Measurements from ENCODE around the gene NTM.
"Not testable (repeated sequence)": the region's sequence is repeated elsewhere in the genome, so short reads cannot be mapped to it uniquely, and the experiment has no call there.

Gene NTM

DNA sequence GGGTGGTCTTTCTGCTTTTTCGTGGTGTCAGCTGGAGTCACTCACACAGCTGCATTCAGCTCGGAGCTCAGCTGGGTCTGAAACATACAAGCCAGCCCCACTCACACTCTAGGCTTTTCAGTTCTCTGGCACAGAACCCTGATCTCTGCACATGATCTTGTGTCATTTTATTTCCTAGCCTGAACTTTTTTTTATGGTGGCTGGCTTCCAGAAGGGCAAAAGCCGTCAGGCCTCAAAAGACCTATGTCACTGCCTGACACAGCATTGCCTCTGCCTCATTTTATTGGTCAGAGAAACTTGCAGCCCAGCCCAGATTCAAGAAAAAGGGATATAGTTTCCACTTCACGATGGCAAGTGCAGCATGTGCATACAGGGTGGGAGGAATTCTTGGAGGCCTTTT, 117.8 kb downstream of the NTM start:
- no peaks in the 10 kb centered on the region for H3K36me3 ChIP-seq (replicated peaks in 1 of 2; ENCODE audit: control insufficient read depth in 2 of 2, insufficient read depth in 2 of 2, low read length in 2 of 2)
- H2BK120ac ChIP-seq (ENCODE audit: low read depth, low read length): no peak overlapping the region
- H4K91ac ChIP-seq (ENCODE audit: low read depth, low read length, poor library complexity): no peak overlapping the region
- no peak overlapping the region for H3K27ac ChIP-seq (replicated peaks; ENCODE audit: low read length)
- no peak overlapping the region for H3K4me3 ChIP-seq (ENCODE audit: low read length in 2 of 2)
- no peak overlapping the region for H2BK5ac ChIP-seq (ENCODE audit: low read length)
- no peak overlapping the region for H2BK12ac ChIP-seq (ENCODE audit: low read length)
- no peak overlapping the region for H3K18ac ChIP-seq (ENCODE audit: low read length)
- H3K27me3 ChIP-seq (ENCODE audit: control insufficient read depth in 3 of 3, insufficient read depth in 3 of 3, low read depth in 1 of 3, low read length in 3 of 3): no peaks in the 10 kb centered on the region
- DNase-seq (ENCODE audit: low spot score): no peak
- H2AK5ac ChIP-seq (ENCODE audit: low read depth, low read length): no peak overlapping the region
- H3K14ac ChIP-seq (ENCODE audit: low read length): no peak overlapping the region
- WGBS, 2 donors (ENCODE audit: extremely low coverage in 2 of 2, insufficient read length in 2 of 2, insufficient replicate concordance in 1 of 2): no CpG with 5 or more reads among the region's 4 CpGs
- peaks cover 0 to 10% of the 10 kb centered on the region in 2 donors for H3K4me1 ChIP-seq (ENCODE audit: control insufficient read depth in 2 of 2, insufficient read depth in 1 of 2, low read depth in 1 of 2, low read length in 2 of 2)
- H3K79me1 ChIP-seq (ENCODE audit: low read depth, low read length): no peaks in the 10 kb centered on the region
- no peak overlapping the region for H3K9ac ChIP-seq (ENCODE audit: low read depth, low read length, poor library complexity)
- H2BK15ac ChIP-seq (ENCODE audit: low read length): no peak overlapping the region
- H2AFZ ChIP-seq (ENCODE audit: low read length): no peak overlapping the region
- no peaks in the 10 kb centered on the region for H3K9me3 ChIP-seq (replicated peaks in 1 of 2; ENCODE audit: control insufficient read depth in 2 of 2, insufficient read depth in 1 of 2, low read depth in 1 of 2, low read length in 2 of 2)
- H3K23ac ChIP-seq (ENCODE audit: low read depth, low read length, poor library complexity): no peak overlapping the region
- no peak overlapping the region for H3K4me2 ChIP-seq (ENCODE audit: insufficient read depth, low read length, poor library complexity, severe bottlenecking)
- H4K8ac ChIP-seq (ENCODE audit: low read depth, low read length): no peak overlapping the region
- no peak overlapping the region for H3K4ac ChIP-seq (ENCODE audit: low read length)

DNA sequence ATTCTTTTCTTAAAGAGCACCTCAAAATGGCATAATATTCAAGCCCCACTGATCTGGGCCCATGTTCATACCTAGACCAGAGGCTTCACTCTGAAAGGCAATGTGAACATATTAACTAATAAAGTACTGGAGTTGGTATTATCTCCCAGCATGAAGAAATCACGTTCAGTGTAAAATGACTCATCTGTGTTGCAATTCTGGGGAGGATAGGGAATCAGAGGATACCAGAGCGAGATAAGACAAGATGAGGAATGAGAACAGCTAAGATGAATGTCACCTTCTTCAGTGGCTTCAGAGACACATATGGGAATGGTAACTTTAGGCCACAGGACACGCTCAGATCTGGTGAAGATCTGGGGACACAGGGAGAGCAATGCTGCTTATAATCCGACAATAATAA, 121.1 kb downstream of the NTM start:
- no peak overlapping the region for H4K8ac ChIP-seq (ENCODE audit: low read depth, low read length)
- no peak overlapping the region for H3K4me2 ChIP-seq (ENCODE audit: insufficient read depth, low read length, poor library complexity, severe bottlenecking)

DNA sequence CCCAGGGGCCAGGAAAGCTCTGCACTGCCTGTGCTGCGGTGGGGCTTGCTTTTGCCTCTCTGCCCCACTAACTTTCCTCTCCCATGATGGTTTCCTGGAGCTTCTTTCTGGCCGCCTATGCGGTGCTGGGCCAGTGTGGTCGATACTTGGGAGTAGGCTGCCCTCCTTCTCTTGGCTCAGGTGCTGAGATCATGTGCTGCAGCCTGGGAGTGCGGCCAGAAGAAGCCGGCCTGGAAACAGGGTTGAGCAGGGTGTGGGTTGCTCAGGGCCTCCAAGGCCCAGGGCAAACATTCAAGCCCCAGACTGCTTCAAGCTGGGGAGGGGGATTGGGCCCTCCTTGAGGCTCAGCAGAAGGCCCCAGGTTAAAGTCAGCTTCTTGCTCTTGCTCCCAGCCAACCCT, 125.0 kb downstream of the NTM start:
- peak overlapping the region; percentile 17 for H3K18ac ChIP-seq (ENCODE audit: low read length)
- no peaks in the 10 kb centered on the region for H3K9me3 ChIP-seq (replicated peaks in 1 of 2; ENCODE audit: control insufficient read depth in 2 of 2, insufficient read depth in 1 of 2, low read depth in 1 of 2, low read length in 2 of 2)

More for the DNA sequence above, 121.1 kb downstream of the NTM start:
- Histone ChIP-seq H3K4me1 (ENCODE audit: control insufficient read depth in 2 of 2, insufficient read depth in 1 of 2, low read depth in 1 of 2, low read length in 2 of 2) (no peaks in the 10 kb centered on the region), H3K14ac (ENCODE audit: low read length) (no peak overlapping the region), H3K4ac (ENCODE audit: low read length) (no peak overlapping the region), H3K79me1 (ENCODE audit: low read depth, low read length) (no peaks in the 10 kb centered on the region), H3K9ac (ENCODE audit: low read depth, low read length, poor library complexity) (no peak overlapping the region), H3K9me3 (replicated peaks in 1 of 2; ENCODE audit: control insufficient read depth in 2 of 2, insufficient read depth in 1 of 2, low read depth in 1 of 2, low read length in 2 of 2) (no peaks in the 10 kb centered on the region), H3K23ac (ENCODE audit: low read depth, low read length, poor library complexity) (no peak overlapping the region), H2BK5ac (ENCODE audit: low read length) (no peak overlapping the region), H2BK12ac (ENCODE audit: low read length) (no peak overlapping the region), H3K4me3 (ENCODE audit: low read length in 2 of 2) (no peak overlapping the region), H2AK5ac (ENCODE audit: low read depth, low read length) (no peak overlapping the region), H3K27me3 (ENCODE audit: control insufficient read depth in 3 of 3, insufficient read depth in 3 of 3, low read depth in 1 of 3, low read length in 3 of 3) (no peaks in the 10 kb centered on the region), H3K36me3 (replicated peaks in 1 of 2; ENCODE audit: control insufficient read depth in 2 of 2, insufficient read depth in 2 of 2, low read length in 2 of 2) (no peaks in the 10 kb centered on the region), H2AFZ (ENCODE audit: low read length) (no peak overlapping the region), H3K18ac (ENCODE audit: low read length) (no peak overlapping the region), H2BK120ac (ENCODE audit: low read depth, low read length) (no peak overlapping the region), H3K27ac (replicated peaks; ENCODE audit: low read length) (no peak overlapping the region), H4K91ac (ENCODE audit: low read depth, low read length, poor library complexity) (no peak overlapping the region), H2BK15ac (ENCODE audit: low read length) (no peak overlapping the region)
- WGBS, 2 donors (ENCODE audit: extremely low coverage in 2 of 2, insufficient read length in 2 of 2, insufficient replicate concordance in 1 of 2): no CpG with 5 or more reads among the region's 4 CpGs
- DNase-seq (ENCODE audit: low spot score): no peak

DNA sequence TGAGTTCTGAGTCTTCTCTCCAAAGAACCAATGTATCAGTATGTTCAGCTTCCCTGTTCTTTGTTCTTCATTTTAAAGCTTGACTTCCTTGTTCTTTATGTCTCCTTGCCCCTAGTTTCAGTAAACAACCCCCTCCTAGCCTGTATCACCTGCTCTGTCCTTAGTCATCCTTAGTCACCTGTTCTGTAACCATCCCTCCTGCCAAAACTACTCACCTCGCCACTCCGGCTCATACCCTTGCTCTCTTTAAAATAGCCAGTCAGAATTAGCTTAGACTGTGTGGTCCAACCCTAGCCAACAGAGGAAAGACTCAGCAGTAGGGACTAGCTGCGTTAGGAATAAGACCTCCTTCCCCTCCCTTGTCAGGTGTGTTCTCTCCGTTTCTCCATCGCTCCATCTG, 127.3 kb downstream of the NTM start:
- H3K9me3 ChIP-seq (replicated peaks in 1 of 2; ENCODE audit: control insufficient read depth in 2 of 2, insufficient read depth in 1 of 2, low read depth in 1 of 2, low read length in 2 of 2); H4K8ac ChIP-seq (ENCODE audit: low read depth, low read length); H3K23ac ChIP-seq (ENCODE audit: low read depth, low read length, poor library complexity); H3K4me1 ChIP-seq (ENCODE audit: control insufficient read depth in 2 of 2, insufficient read depth in 1 of 2, low read depth in 1 of 2, low read length in 2 of 2); H3K27me3 ChIP-seq (ENCODE audit: control insufficient read depth in 3 of 3, insufficient read depth in 3 of 3, low read depth in 1 of 3, low read length in 3 of 3); H2AK5ac ChIP-seq (ENCODE audit: low read depth, low read length); H2BK5ac ChIP-seq (ENCODE audit: low read length); H3K18ac ChIP-seq (ENCODE audit: low read length); H2BK12ac ChIP-seq (ENCODE audit: low read length); H4K91ac ChIP-seq (ENCODE audit: low read depth, low read length, poor library complexity); H3K4ac ChIP-seq (ENCODE audit: low read length); H2AFZ ChIP-seq (ENCODE audit: low read length); DNase-seq (ENCODE audit: low spot score); H2BK15ac ChIP-seq (ENCODE audit: low read length); H3K4me3 ChIP-seq (ENCODE audit: low read length in 2 of 2); H3K79me1 ChIP-seq (ENCODE audit: low read depth, low read length); H2BK120ac ChIP-seq (ENCODE audit: low read depth, low read length); H3K9ac ChIP-seq (ENCODE audit: low read depth, low read length, poor library complexity); H3K36me3 ChIP-seq (replicated peaks in 1 of 2; ENCODE audit: control insufficient read depth in 2 of 2, insufficient read depth in 2 of 2, low read length in 2 of 2); H3K27ac ChIP-seq (replicated peaks; ENCODE audit: low read length); H3K4me2 ChIP-seq (ENCODE audit: insufficient read depth, low read length, poor library complexity, severe bottlenecking); H3K14ac ChIP-seq (ENCODE audit: low read length): not testable (repeated sequence)
- no CpG with 5 or more reads among the region's 5 CpGs for WGBS, 2 donors (ENCODE audit: extremely low coverage in 2 of 2, insufficient read length in 2 of 2, insufficient replicate concordance in 1 of 2)

More for the DNA sequence above, 125.0 kb downstream of the NTM start:
- Histone ChIP-seq H2BK12ac (ENCODE audit: low read length) (no peak overlapping the region), H3K4ac (ENCODE audit: low read length) (no peak overlapping the region), H3K23ac (ENCODE audit: low read depth, low read length, poor library complexity) (no peak overlapping the region), H2BK120ac (ENCODE audit: low read depth, low read length) (no peak overlapping the region), H4K8ac (ENCODE audit: low read depth, low read length) (no peak overlapping the region), H3K9ac (ENCODE audit: low read depth, low read length, poor library complexity) (no peak overlapping the region), H3K27me3 (ENCODE audit: control insufficient read depth in 3 of 3, insufficient read depth in 3 of 3, low read depth in 1 of 3, low read length in 3 of 3) (no peaks in the 10 kb centered on the region), H3K36me3 (replicated peaks in 1 of 2; ENCODE audit: control insufficient read depth in 2 of 2, insufficient read depth in 2 of 2, low read length in 2 of 2) (no peaks in the 10 kb centered on the region), H2BK15ac (ENCODE audit: low read length) (no peak overlapping the region), H3K79me1 (ENCODE audit: low read depth, low read length) (no peaks in the 10 kb centered on the region), H2AK5ac (ENCODE audit: low read depth, low read length) (peak overlapping the region; percentile 18), H3K14ac (ENCODE audit: low read length) (no peak overlapping the region), H3K4me3 (ENCODE audit: low read length in 2 of 2) (no peak overlapping the region), H3K4me2 (ENCODE audit: insufficient read depth, low read length, poor library complexity, severe bottlenecking) (no peak overlapping the region), H2BK5ac (ENCODE audit: low read length) (no peak overlapping the region), H3K27ac (replicated peaks; ENCODE audit: low read length) (no peak overlapping the region), H4K91ac (ENCODE audit: low read depth, low read length, poor library complexity) (no peak overlapping the region), H2AFZ (ENCODE audit: low read length) (no peak overlapping the region), H3K4me1 (ENCODE audit: control insufficient read depth in 2 of 2, insufficient read depth in 1 of 2, low read depth in 1 of 2, low read length in 2 of 2) (peaks cover 0 to 1% of the 10 kb centered on the region in 2 donors)
- WGBS, 2 donors (ENCODE audit: extremely low coverage in 2 of 2, insufficient read length in 2 of 2, insufficient replicate concordance in 1 of 2): no CpG with 5 or more reads among the region's 6 CpGs
- no peak for DNase-seq (ENCODE audit: low spot score)

Measured in neuronal stem cell (in vitro differentiated cells).